ENCODE results near the gene ZNF837.

The ZNF837 gene

DNA sequence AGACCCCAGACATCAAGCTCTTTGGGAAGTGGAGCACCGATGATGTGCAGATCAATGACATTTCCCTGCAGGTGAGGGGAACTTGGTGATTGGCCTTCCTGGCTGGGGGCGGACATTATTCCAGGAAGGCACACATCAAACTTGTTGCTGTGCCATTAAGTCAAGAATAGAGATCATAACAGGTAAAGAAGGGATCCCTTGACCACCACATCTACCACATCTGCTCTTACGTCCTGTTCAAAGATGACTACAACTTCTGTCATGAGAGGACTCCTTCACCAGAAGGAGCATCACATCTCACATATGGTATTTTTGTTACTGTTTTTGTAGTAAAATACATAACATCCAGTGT lies 7.3 kb upstream of the ZNF837 start:
- H3K9ac ChIP-seq (ENCODE audit: low read length), result peak overlapping the region; percentile 95
- H2AFZ ChIP-seq (ENCODE audit: low read depth, low read length), result no peak overlapping the region
- peaks cover 36% of the 10 kb centered on the region for H3K36me3 ChIP-seq (replicated peaks; ENCODE audit: low read depth, low read length)
- H3K9me3 ChIP-seq (ENCODE audit: insufficient read depth, low read length), result no peaks in the 10 kb centered on the region
- no peak for TF ChIP-seq EZH2phosphoT487 (IDR thresholded peaks at IDR 0.05; ENCODE audit: low read depth)
- TF ChIP-seq, protein P1, sequence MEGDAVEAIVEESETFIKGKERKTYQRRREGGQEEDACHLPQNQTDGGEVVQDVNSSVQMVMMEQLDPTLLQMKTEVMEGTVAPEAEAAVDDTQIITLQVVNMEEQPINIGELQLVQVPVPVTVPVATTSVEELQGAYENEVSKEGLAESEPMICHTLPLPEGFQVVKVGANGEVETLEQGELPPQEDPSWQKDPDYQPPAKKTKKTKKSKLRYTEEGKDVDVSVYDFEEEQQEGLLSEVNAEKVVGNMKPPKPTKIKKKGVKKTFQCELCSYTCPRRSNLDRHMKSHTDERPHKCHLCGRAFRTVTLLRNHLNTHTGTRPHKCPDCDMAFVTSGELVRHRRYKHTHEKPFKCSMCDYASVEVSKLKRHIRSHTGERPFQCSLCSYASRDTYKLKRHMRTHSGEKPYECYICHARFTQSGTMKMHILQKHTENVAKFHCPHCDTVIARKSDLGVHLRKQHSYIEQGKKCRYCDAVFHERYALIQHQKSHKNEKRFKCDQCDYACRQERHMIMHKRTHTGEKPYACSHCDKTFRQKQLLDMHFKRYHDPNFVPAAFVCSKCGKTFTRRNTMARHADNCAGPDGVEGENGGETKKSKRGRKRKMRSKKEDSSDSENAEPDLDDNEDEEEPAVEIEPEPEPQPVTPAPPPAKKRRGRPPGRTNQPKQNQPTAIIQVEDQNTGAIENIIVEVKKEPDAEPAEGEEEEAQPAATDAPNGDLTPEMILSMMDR (IDR thresholded peaks at IDR 0.05; ENCODE audit: low read depth, low read length), result no peak
- peaks cover 27% of the 10 kb centered on the region for H3K4me1 ChIP-seq (ENCODE audit: low read length)
- peaks cover 83% of the 10 kb centered on the region for H3K79me2 ChIP-seq (ENCODE audit: low read length)
- H3K4me2 ChIP-seq (ENCODE audit: low read length), result peak overlapping the region; percentile 90
- peaks cover 40% of the 10 kb centered on the region for H4K20me1 ChIP-seq (ENCODE audit: insufficient read depth, low read length)
- peak overlapping the region; percentile 86 for H3K4me3 ChIP-seq (ENCODE audit: low read length)
- H3K27ac ChIP-seq (ENCODE audit: low read length), result no peak overlapping the region; the same call in 1 of the 2 replicates
- no peaks in the 10 kb centered on the region for H3K27me3 ChIP-seq (ENCODE audit: low read depth, low read length)

DNA sequence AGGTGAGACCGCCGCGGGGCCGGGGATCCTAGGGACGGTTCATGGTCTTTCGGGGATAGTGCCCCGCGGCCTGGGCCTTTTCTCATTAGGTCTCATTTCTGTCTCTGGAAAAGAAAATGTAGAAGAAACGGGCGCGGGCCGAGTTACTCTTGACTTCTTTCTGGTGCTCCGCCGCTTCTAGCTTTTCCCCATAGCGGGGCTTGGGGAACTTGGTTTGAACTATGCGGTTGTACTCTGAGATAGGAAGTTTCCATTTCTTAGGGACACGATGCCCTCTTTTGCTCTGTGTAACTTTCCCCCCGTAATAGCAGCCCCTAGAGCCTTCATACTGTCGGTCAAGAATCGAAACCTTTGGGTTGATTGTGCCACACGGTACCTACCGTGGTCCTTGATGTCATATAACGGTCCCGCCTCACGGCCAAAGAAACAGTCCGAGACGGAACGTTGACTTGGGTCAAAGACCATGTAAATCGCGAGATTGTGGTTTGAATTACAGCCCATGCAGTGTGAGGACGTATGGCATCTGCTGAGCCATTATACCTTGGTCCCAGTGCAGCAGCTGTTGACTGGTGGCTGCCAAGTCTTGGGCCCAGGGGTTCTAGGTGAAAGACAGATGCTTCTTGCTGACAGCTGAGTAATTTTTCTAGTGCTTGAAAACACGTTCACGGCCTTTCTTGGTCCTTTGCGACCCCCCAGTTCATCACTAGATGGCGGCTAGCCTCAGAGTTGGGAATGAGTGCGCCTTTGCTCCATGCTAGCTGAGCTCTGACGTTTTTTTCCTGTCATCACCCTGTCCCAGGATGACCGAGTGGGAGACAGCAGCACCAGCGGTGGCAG lies 6.7 kb upstream of the ZNF837 start:
- H2AFZ ChIP-seq (ENCODE audit: low read depth, low read length), result no peak overlapping the region
- H3K79me2 ChIP-seq (ENCODE audit: low read length), result peaks cover 77% of the 10 kb centered on the region
- H3K27ac ChIP-seq (ENCODE audit: low read length), result peak overlapping the region; percentile 90
- no peak for TF ChIP-seq EZH2phosphoT487 (IDR thresholded peaks at IDR 0.05; ENCODE audit: low read depth)
- TF ChIP-seq, protein P1 (IDR thresholded peaks at IDR 0.05; ENCODE audit: low read depth, low read length), result 0 out of 2 replicates have a peak, but pooled peaks have one; percentile 13
- H3K36me3 ChIP-seq (replicated peaks; ENCODE audit: low read depth, low read length), result peaks cover 30% of the 10 kb centered on the region
- H3K4me2 ChIP-seq (ENCODE audit: low read length), result peak overlapping the region; percentile 90
- H3K9ac ChIP-seq (ENCODE audit: low read length), result peak overlapping the region; percentile 95
- peaks cover 34% of the 10 kb centered on the region for H4K20me1 ChIP-seq (ENCODE audit: insufficient read depth, low read length)
- H3K4me3 ChIP-seq (ENCODE audit: low read length), result peak overlapping the region; percentile 86
- no peaks in the 10 kb centered on the region for H3K27me3 ChIP-seq (ENCODE audit: low read depth, low read length)
- H3K4me1 ChIP-seq (ENCODE audit: low read length), result peaks cover 27% of the 10 kb centered on the region
- H3K9me3 ChIP-seq (ENCODE audit: insufficient read depth, low read length), result no peaks in the 10 kb centered on the region

DNA sequence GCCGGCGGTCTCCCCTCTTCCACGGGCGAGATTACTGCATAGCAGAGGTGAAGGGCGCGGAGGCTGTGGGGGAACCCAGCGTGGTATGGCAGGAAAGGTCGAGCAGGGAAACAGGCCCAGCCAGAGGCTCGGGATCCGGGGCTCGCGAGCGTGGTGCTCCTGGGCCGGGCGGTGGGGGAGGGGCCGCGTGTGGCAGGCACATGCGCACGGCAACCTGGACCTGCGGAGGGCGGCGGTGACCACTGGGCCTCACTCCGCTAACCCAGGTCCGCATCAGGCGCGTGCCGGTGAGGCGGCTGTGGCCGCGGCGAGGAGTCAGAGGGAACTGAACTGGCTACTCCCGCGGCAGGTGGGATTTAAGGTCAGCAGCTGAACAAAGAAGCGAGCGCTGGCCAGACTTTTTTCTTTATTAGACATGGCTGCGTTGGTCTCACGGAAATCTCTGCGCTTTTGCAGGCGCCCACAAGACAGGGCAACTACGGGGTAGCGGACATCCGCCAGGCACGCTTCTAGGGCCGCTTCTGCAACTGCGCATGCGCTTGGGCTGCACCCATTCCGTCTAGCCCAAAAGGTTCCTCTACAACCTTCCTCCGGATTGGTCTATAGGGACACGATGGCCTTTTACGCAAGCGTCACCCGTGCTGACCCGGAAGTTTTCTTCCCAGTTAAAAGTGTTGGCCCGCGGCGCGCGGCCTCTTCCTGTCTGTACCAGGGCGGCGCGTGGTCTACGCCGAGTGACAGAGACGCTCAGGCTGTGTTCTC lies 5.9 kb upstream of the ZNF837 start, which contains the start of gene RPS5:
Gene RPS5, plus strand, starts transcription at position 694 of the 762 bp plus-strand sequence. CDS start 869 bp downstream, outside the sequence.
- H3K27me3 ChIP-seq (ENCODE audit: low read depth, low read length), result no peaks in the 10 kb centered on the region
- peaks cover 26% of the 10 kb centered on the region for H4K20me1 ChIP-seq (ENCODE audit: insufficient read depth, low read length)
- no peak within 1 kb of the TSS for H2AFZ ChIP-seq (ENCODE audit: low read depth, low read length)
- H3K36me3 ChIP-seq (replicated peaks; ENCODE audit: low read depth, low read length), result peaks cover 25% of the 10 kb centered on the region
- H3K9me3 ChIP-seq (ENCODE audit: insufficient read depth, low read length), result no peaks in the 10 kb centered on the region
- H3K4me2 ChIP-seq (ENCODE audit: low read length), result peak within 1 kb of the TSS; percentile 94
- peaks cover 32% of the 10 kb centered on the region for H3K4me1 ChIP-seq (ENCODE audit: low read length)
- peak within 1 kb of the TSS; percentile 86 for H3K4me3 ChIP-seq (ENCODE audit: low read length)
- peaks cover 74% of the 10 kb centered on the region for H3K79me2 ChIP-seq (ENCODE audit: low read length)
- peak within 1 kb of the TSS; percentile 95 for H3K9ac ChIP-seq (ENCODE audit: low read length)
- no peak for TF ChIP-seq EZH2phosphoT487 (IDR thresholded peaks at IDR 0.05; ENCODE audit: low read depth)
- TF ChIP-seq, protein P1 (IDR thresholded peaks at IDR 0.05; ENCODE audit: low read depth, low read length), result no peak
- H3K27ac ChIP-seq (ENCODE audit: low read length), result peak within 1 kb of the TSS; percentile 90
